ENCODE results near the gene UBE3A. TPM values are rescaled to one million over a fixed set of nuclear protein-coding genes. Genes with fewer than 3 reads are reported as not detected.
A peak's percentile ranks its signal among the peaks of the same experiment; 100 is the strongest.

Gene UBE3A
- total RNA-seq, 2 donors from 2014 or later = 107 to 121 TPM

DNA sequence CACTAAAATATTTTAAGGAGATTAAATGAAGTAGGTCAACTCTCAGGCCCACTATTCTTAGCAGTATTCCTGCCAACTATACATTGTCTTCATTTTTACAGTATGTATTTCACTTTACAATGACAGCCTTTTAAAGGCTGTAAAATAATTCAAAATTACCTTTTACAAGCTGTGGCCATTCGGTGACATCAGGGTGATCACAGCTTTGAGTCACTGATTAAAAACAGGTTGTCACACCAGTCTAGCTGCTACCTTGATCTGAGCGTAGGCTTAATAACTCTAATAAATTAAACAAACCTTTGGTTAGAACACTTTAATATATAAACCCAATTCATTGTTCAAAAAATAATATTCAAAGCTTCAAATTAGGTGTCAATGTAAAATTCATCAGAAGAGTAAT lies 29.9 kb downstream of the UBE3A start:
- no peak for ATAC-seq (replicated peaks in 1 of 2)
- no peak overlapping the region for H3K27ac Mint-ChIP-seq
- no peaks in the 10 kb centered on the region for H3K27me3 Mint-ChIP-seq (ENCODE audit: low read depth)
- no peak overlapping the region for H3K4me3 Mint-ChIP-seq
- H3K4me1 Mint-ChIP-seq (ENCODE audit: low read depth) = peaks cover 26% of the 10 kb centered on the region
- peaks cover 3 to 7% of the 10 kb centered on the region in 2 donors for H3K9me3 Mint-ChIP-seq
- peaks cover 10 to 38% of the 10 kb centered on the region in 2 donors for H3K36me3 Mint-ChIP-seq (ENCODE audit: insufficient read depth in 2 of 2)
- DNase-seq = no peak

DNA sequence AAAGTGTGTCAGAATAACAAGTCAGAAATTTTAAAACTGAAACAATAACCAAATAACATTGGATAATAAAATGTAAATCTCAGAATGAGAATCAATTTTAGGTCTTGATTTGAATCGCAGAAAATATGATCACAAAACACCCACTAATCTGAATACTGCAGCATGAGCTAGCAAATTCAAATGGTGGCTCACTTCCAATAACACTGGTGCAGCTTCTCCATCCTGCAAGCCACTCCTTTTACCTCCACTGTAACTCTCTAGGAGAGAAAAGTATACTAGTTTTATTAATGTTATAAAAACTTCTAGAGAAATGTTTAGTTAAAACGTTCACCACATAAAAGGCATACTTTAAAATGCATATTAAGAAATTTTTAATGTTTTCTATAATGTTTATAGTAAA lies 30.4 kb downstream of the UBE3A start:
- Mint-ChIP-seq H3K9me3 (peaks cover 2 to 5% of the 10 kb centered on the region in 2 donors), H3K36me3 (ENCODE audit: insufficient read depth in 2 of 2) (peaks cover 11 to 38% of the 10 kb centered on the region in 2 donors), H3K4me1 (ENCODE audit: low read depth) (peaks cover 21% of the 10 kb centered on the region), H3K27me3 (ENCODE audit: low read depth) (no peaks in the 10 kb centered on the region), H3K27ac (no peak overlapping the region), H3K4me3 (no peak overlapping the region)
- ATAC-seq (replicated peaks in 1 of 2) (no peak), DNase-seq (no peak)

DNA sequence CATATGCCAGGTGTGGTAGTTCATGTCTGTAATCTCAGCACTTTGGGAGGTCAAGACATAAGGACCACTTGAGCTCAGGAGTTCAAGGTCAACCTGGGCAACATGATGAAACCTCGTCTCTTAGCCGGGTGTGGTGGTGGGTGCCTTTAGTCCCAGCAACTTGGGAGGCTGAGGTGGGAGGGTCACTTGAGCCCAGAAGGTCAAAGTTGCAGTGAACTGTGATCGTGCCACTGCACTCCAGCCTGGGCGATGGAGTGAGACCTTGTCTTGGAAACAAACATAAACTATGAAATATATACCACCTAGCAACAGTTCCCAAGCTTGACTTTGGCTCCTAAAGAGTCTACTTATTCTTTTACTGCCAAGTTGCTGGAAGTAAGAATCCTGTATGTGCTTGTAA lies 30.9 kb downstream of the UBE3A start:
- DNase-seq = no peak
- H3K27me3 Mint-ChIP-seq (ENCODE audit: low read depth) = no peaks in the 10 kb centered on the region
- H3K9me3 Mint-ChIP-seq = peaks cover 2 to 5% of the 10 kb centered on the region in 2 donors

DNA sequence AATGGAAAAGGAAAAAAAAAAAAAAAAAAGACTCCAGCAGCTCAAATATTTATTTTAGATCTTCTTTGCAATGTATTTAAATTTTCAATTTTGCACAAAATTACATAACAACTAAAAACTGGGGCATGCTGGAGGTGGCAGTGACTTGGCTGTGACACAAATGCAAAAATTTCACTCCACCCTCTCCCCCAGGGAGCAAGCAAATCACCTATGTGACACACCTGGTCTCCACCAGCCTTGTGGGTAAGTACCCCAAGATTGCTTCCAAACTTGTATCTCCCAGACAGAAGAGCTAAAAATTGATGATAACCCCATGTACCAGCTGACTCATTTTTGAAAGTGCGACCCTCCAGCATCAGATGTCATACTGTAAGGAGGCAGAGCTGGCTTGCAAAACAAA lies 32.0 kb downstream of the UBE3A start:
- Mint-ChIP-seq H3K4me3 (peak overlapping the region; percentile 7 to 33), H3K36me3 (ENCODE audit: insufficient read depth in 2 of 2) (peaks cover 21 to 46% of the 10 kb centered on the region in 2 donors), H3K9me3 (peaks cover 2 to 9% of the 10 kb centered on the region in 2 donors), H3K27me3 (ENCODE audit: low read depth) (no peaks in the 10 kb centered on the region), H3K4me1 (ENCODE audit: low read depth) (peaks cover 27% of the 10 kb centered on the region), H3K27ac (peak overlapping the region; percentile 94)
- ATAC-seq (replicated peaks in 1 of 2) (peak in 1 of 2 donors; percentile 33), DNase-seq (no peak)

More for the DNA sequence above, 30.9 kb downstream of the UBE3A start:
- H3K4me3 Mint-ChIP-seq = no peak overlapping the region
- no peak overlapping the region for H3K27ac Mint-ChIP-seq
- H3K4me1 Mint-ChIP-seq (ENCODE audit: low read depth) = peaks cover 17% of the 10 kb centered on the region
- no peak for ATAC-seq (replicated peaks in 1 of 2)
- H3K36me3 Mint-ChIP-seq (ENCODE audit: insufficient read depth in 2 of 2) = peaks cover 14 to 40% of the 10 kb centered on the region in 2 donors

DNA sequence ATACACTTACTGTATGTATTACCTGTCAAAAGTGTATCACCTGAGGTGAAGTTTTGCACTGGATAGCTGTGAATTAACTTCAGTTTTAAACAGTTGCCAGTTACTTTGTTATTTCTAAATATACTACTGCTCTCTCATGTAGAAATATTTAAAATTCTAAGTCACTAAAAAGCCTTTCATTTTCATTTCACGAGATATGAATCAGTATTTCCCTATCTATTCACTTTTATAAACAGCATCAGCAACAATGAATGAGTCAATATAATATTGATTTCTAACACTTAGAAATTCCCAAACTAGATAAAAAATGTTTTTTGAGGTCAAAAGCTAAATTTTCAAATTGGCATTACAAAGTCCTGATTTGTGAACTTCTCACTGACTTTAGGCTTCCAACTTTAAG lies 32.6 kb downstream of the UBE3A start:
- ATAC-seq (replicated peaks in 1 of 2) (no peak), DNase-seq (no peak)
- peaks cover 31% of the 10 kb centered on the region for H3K4me1 Mint-ChIP-seq (ENCODE audit: low read depth)
- no peaks in the 10 kb centered on the region for H3K27me3 Mint-ChIP-seq (ENCODE audit: low read depth)
- H3K36me3 Mint-ChIP-seq (ENCODE audit: insufficient read depth in 2 of 2) = peaks cover 23 to 52% of the 10 kb centered on the region in 2 donors
- peaks cover 2 to 9% of the 10 kb centered on the region in 2 donors for H3K9me3 Mint-ChIP-seq
- peak overlapping the region; percentile 94 for H3K27ac Mint-ChIP-seq
- peak overlapping the region in 1 of 2 donors; percentile 33 for H3K4me3 Mint-ChIP-seq

GRCh38 chr15:25403771-25404170 lies 35.1 kb downstream of the UBE3A start:
- Mint-ChIP-seq H3K4me1 (ENCODE audit: low read depth) (peaks cover 31% of the 10 kb centered on the region), H3K27me3 (ENCODE audit: low read depth) (no peaks in the 10 kb centered on the region), H3K9me3 (peaks cover 2 to 9% of the 10 kb centered on the region in 2 donors), H3K4me3 (no peak overlapping the region), H3K36me3 (ENCODE audit: insufficient read depth in 2 of 2) (peaks cover 27 to 60% of the 10 kb centered on the region in 2 donors), H3K27ac (no peak overlapping the region)
- DNase-seq = no peak
- ATAC-seq (replicated peaks in 1 of 2) = no peak

DNA sequence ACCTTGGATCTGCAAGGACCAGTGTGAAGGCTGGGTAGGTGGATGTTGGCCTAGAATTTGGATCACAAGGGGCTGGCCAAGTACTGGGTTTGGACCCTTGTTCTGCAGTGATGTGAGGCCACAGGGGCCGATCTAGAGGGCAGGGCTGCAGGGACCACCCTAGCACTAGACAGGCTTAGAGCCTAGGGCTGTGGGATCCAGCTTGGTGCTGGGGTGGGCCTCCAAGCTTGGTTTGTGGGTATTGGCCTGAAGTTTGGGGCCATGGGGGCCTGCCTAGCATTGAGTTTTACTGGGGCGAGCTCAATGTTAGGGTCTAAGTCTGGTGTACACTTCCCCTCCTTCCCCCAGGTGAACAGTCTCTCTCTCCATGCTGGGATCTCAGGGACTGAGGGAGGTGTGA lies 36.5 kb downstream of the UBE3A start:
- ATAC-seq (replicated peaks in 1 of 2) (no peak), DNase-seq (no peak)
- Mint-ChIP-seq H3K4me1 (ENCODE audit: low read depth) (peaks cover 36% of the 10 kb centered on the region), H3K27ac (no peak overlapping the region), H3K9me3 (peaks cover 2 to 9% of the 10 kb centered on the region in 2 donors), H3K4me3 (no peak overlapping the region), H3K27me3 (ENCODE audit: low read depth) (no peaks in the 10 kb centered on the region), H3K36me3 (ENCODE audit: insufficient read depth in 2 of 2) (peaks cover 33 to 66% of the 10 kb centered on the region in 2 donors)

DNA sequence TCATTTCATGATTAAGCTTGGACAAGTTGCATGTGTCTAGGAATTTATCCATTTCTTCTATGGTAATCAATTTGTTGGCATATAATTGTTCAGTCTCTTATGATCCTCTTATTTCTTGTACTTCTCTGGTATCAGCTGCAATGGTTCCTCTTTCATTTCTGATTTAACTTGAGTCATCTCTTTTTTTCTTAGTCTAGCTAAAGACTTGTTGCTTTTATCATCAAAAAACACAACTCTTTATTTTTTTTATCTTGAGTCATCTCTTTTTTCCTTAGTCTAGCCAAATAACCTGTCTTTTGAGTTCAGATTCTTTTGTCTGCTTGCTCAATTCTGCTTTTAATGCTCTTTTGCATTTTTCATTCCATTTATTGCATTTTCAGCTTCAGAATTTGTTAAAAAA lies 37.3 kb downstream of the UBE3A start:
- DNase-seq (no peak), ATAC-seq (replicated peaks in 1 of 2) (no peak)
- peaks cover 2 to 9% of the 10 kb centered on the region in 2 donors for H3K9me3 Mint-ChIP-seq
- H3K4me1 Mint-ChIP-seq (ENCODE audit: low read depth) = peaks cover 28% of the 10 kb centered on the region
- no peak overlapping the region for H3K4me3 Mint-ChIP-seq
- peaks cover 31 to 61% of the 10 kb centered on the region in 2 donors for H3K36me3 Mint-ChIP-seq (ENCODE audit: insufficient read depth in 2 of 2)
- no peaks in the 10 kb centered on the region for H3K27me3 Mint-ChIP-seq (ENCODE audit: low read depth)
- no peak overlapping the region for H3K27ac Mint-ChIP-seq

GRCh38 chr15:25397100-25397499 lies 41.7 kb downstream of the UBE3A start:
- Mint-ChIP-seq H3K36me3 (ENCODE audit: insufficient read depth in 2 of 2) (peaks cover 17 to 34% of the 10 kb centered on the region in 2 donors), H3K4me1 (ENCODE audit: low read depth) (peaks cover 12% of the 10 kb centered on the region), H3K9me3 (no peaks in the 10 kb centered on the region), H3K27me3 (ENCODE audit: low read depth) (no peaks in the 10 kb centered on the region), H3K27ac (peak overlapping the region; percentile 25), H3K4me3 (no peak overlapping the region)
- DNase-seq (no peak), ATAC-seq (replicated peaks in 1 of 2) (no peak)

DNA sequence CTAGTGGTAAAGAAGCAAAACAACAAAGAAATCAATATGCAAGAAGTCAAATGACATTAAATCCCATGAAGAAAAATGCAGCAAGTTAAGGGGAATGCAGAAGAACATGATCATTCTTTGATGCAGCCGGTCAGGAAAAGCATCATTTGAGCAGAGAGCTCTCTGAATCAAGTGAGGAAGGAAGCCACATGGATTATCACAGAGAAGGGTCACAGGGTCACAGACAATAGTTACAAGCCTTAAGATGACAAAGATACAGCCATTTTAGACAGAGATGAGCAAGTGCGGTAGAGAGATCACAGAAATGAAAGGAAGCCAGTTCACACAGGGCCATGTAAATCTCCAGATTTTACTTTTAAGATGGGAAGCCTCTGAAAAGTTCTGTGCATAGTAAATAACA lies 43.9 kb downstream of the UBE3A start:
- no peak for DNase-seq
- H3K36me3 Mint-ChIP-seq (ENCODE audit: insufficient read depth in 2 of 2) = peaks cover 14 to 27% of the 10 kb centered on the region in 2 donors
- no peaks in the 10 kb centered on the region for H3K27me3 Mint-ChIP-seq (ENCODE audit: low read depth)
- H3K9me3 Mint-ChIP-seq = no peaks in the 10 kb centered on the region
- ATAC-seq (replicated peaks in 1 of 2) = no peak
- H3K4me1 Mint-ChIP-seq (ENCODE audit: low read depth) = peaks cover 6% of the 10 kb centered on the region
- peak overlapping the region; percentile 4 for H3K27ac Mint-ChIP-seq
- H3K4me3 Mint-ChIP-seq = no peak overlapping the region

- peaks cover 15 to 36% of the 10 kb centered on the region in 2 donors for H3K36me3 Mint-ChIP-seq (ENCODE audit: insufficient read depth in 2 of 2)
- no peak overlapping the region for H3K4me3 Mint-ChIP-seq
- H3K27me3 Mint-ChIP-seq (ENCODE audit: low read depth) = no peaks in the 10 kb centered on the region
- no peak for ATAC-seq (replicated peaks in 1 of 2)
- H3K4me1 Mint-ChIP-seq (ENCODE audit: low read depth) = peaks cover 20% of the 10 kb centered on the region
- H3K27ac Mint-ChIP-seq = no peak overlapping the region
- no peak for DNase-seq
- peaks cover 0 to 7% of the 10 kb centered on the region in 2 donors for H3K9me3 Mint-ChIP-seq
Measured at GRCh38 chr15:25392806-25393205, 46.0 kb downstream of the UBE3A start.

- ATAC-seq (replicated peaks in 1 of 2) (peak; percentile 49 to 64), DNase-seq (no peak)
- Mint-ChIP-seq H3K4me1 (ENCODE audit: low read depth) (peaks cover 15% of the 10 kb centered on the region), H3K27ac (no peak overlapping the region), H3K9me3 (peaks cover 0 to 7% of the 10 kb centered on the region in 2 donors), H3K4me3 (no peak overlapping the region), H3K36me3 (ENCODE audit: insufficient read depth in 2 of 2) (peaks cover 10 to 35% of the 10 kb centered on the region in 2 donors), H3K27me3 (ENCODE audit: low read depth) (no peaks in the 10 kb centered on the region)
Measured at GRCh38 chr15:25391971-25392721, 46.7 kb downstream of the UBE3A start.

GRCh38 chr15:25385986-25386385 lies 52.8 kb downstream of the UBE3A start:
- H3K4me3 Mint-ChIP-seq = no peak overlapping the region
- peaks cover 24% of the 10 kb centered on the region for H3K4me1 Mint-ChIP-seq (ENCODE audit: low read depth)
- H3K27me3 Mint-ChIP-seq (ENCODE audit: low read depth) = no peaks in the 10 kb centered on the region
- DNase-seq (no peak), ATAC-seq (replicated peaks in 1 of 2) (no peak)
- H3K9me3 Mint-ChIP-seq = peaks cover 4 to 23% of the 10 kb centered on the region in 2 donors
- H3K27ac Mint-ChIP-seq = no peak overlapping the region
- peaks cover 28 to 76% of the 10 kb centered on the region in 2 donors for H3K36me3 Mint-ChIP-seq (ENCODE audit: insufficient read depth in 2 of 2)

All from activated T-cell treated with anti-CD3 and anti-CD28 coated beads, Interleukin-2, amount 50 U/mL, for 72 hours (primary cell).